H1 (cell line): Measurements from ENCODE around the gene FAM50B. TPM values are rescaled to one million over a fixed set of nuclear protein-coding genes. Genes with fewer than 3 reads are reported as not detected.
A peak's percentile ranks its signal among the peaks of the same experiment; 100 is the strongest.

Experiments used
- CTCF ChIA-PET: fragments of 300-600 bp; sonication (Branson Sonifier 250); formaldehyde crosslinking; loops from one replicate; lab custom pipeline; 2021; ENCODE audit not compliant: partially characterized antibody; lab: Charles Lee
- POLR2A ChIA-PET: fragments of 300-600 bp; sonication (Branson Sonifier 250); formaldehyde crosslinking; loops from one replicate; lab custom pipeline; 2021; ENCODE audit warnings: inconsistent platforms; ENCODE audit not compliant: partially characterized antibody; lab: Charles Lee
- DNase-seq, 2 experiments: peaks; one replicate each; pipeline versions ENCODE4 v3.0.0 to v3.0.0-alpha.2; 2010 to 2022; ENCODE audit warnings: low spot score in 2 of 2, low read depth in 1 of 2, mixed read lengths in 1 of 2
- FAIRE-seq: peaks from 2 replicates; lab custom pipeline; 2011; peaks lifted over from hg19 to GRCh38; lab: Jason Lieb, UNC
- H2AFZ ChIP-seq: 2 replicates; pipeline ENCODE4 v1.8.1; 2012; ENCODE audit warnings: low read length, inconsistent platforms
- H2AK5ac ChIP-seq: 2 replicates; pipeline ENCODE4 v1.6.1; 2013; ENCODE audit warnings: low read depth, low read length
- H2BK120ac ChIP-seq: replicated peaks from 2 replicates; pipeline ENCODE3; 2013; ENCODE audit warnings: low read depth, low read length, inconsistent platforms
- H2BK12ac ChIP-seq: 2 replicates; pipeline ENCODE4 v1.6.1; 2013; ENCODE audit warnings: low read depth, low read length
- H2BK15ac ChIP-seq: 2 replicates; pipeline ENCODE4 v1.6.1; 2013; ENCODE audit warnings: low read length
- H2BK20ac ChIP-seq: 2 replicates; pipeline ENCODE4 v1.6.1; 2013; ENCODE audit warnings: low read length
- H2BK5ac ChIP-seq: 2 replicates; pipeline ENCODE4 v1.6.1; 2013; ENCODE audit warnings: low read depth, low read length
- H3K14ac ChIP-seq: 2 replicates; pipeline ENCODE4 v1.6.1; 2013; ENCODE audit warnings: inconsistent platforms; ENCODE audit not compliant: insufficient read length
- H3K18ac ChIP-seq: 2 replicates; pipeline ENCODE4 v1.6.1; 2013; ENCODE audit warnings: low read length; ENCODE audit errors: extremely low read depth
- H3K23ac ChIP-seq: 2 replicates; pipeline ENCODE4 v1.6.1; 2013; ENCODE audit warnings: inconsistent platforms; ENCODE audit not compliant: insufficient read length
- H3K23me2 ChIP-seq: 2 replicates; pipeline ENCODE4 v1.6.1; 2013; ENCODE audit warnings: low read depth, low read length
- H3K27ac ChIP-seq: 2 replicates; pipeline ENCODE4 v1.6.1; 2011; ENCODE audit warnings: low read depth, low read length, inconsistent platforms
- H3K27me3 ChIP-seq, 4 experiments: replicated peaks in 1 of 4; 1 replicate in 1 of 4; 2 replicates in 3 of 4; pipeline versions ENCODE4 v1.6.1 to v1.8.1; 2011 to 2013; ENCODE audit warnings: low read length in 3 of 4, mild to moderate bottlenecking in 3 of 4, inconsistent platforms in 2 of 4, mixed read lengths in 2 of 4, moderate library complexity in 1 of 4; ENCODE audit not compliant: control insufficient read depth in 3 of 4, insufficient read depth in 3 of 4; ENCODE audit errors: extremely low read depth in 1 of 4
- H3K36me3 ChIP-seq, 4 experiments: 2 replicates each; pipeline versions ENCODE4 v1.6.1 to v1.8.1; 2011 to 2013; ENCODE audit warnings: mild to moderate bottlenecking in 4 of 4, low read length in 3 of 4, moderate library complexity in 2 of 4, control low read depth in 1 of 4, inconsistent platforms in 1 of 4; ENCODE audit not compliant: insufficient read depth in 4 of 4, control insufficient read depth in 2 of 4
- H3K4ac ChIP-seq: replicated peaks from 2 replicates; pipeline ENCODE3; 2013; ENCODE audit warnings: low read length, low read depth, mixed read lengths, inconsistent platforms; ENCODE audit not compliant: insufficient read length
- H3K4me1 ChIP-seq, 4 experiments: replicated peaks in 1 of 4; 1 replicate in 1 of 4; 2 replicates in 3 of 4; pipeline versions ENCODE4 v1.6.1 to v1.8.1; 2011 to 2013; ENCODE audit warnings: low read length in 3 of 4, inconsistent platforms in 2 of 4, mixed read lengths in 1 of 4; ENCODE audit not compliant: insufficient read depth in 4 of 4, control insufficient read depth in 3 of 4
- H3K4me2 ChIP-seq, 2 experiments: 2 replicates each; pipeline versions ENCODE4 v1.6.1 to v1.8.1; 2011 to 2013; ENCODE audit warnings: low read depth in 2 of 2, low read length in 2 of 2, control low read depth in 1 of 2, inconsistent platforms in 1 of 2, mild to moderate bottlenecking in 1 of 2; ENCODE audit not compliant: insufficient read depth in 1 of 2
- H3K4me3 ChIP-seq, 4 experiments: fragments of 200-600, 300-600 bp in 1 of 4; sonication (generic), shearing (Covaris generic), sonication (Bioruptor Twin) in 1 of 4; 2 replicates each; pipeline versions ENCODE4 v1.5.1 to v1.8.1; 2011 to 2016; ENCODE audit warnings: low read length in 4 of 4, low read depth in 3 of 4, control low read depth in 2 of 4, inconsistent platforms in 2 of 4, mild to moderate bottlenecking in 2 of 4, mixed read lengths in 1 of 4, moderate library complexity in 1 of 4; ENCODE audit not compliant: insufficient read depth in 2 of 4; ENCODE audit errors: extremely low read depth in 1 of 4
- H3K56ac ChIP-seq: replicated peaks from 2 replicates; pipeline ENCODE3; 2013; ENCODE audit warnings: low read depth, mild to moderate bottlenecking, mixed read lengths, low read length, inconsistent platforms; ENCODE audit not compliant: insufficient read length
- H3K79me1 ChIP-seq: 2 replicates; pipeline ENCODE4 v1.6.1; 2013; ENCODE audit warnings: low read depth, low read length, control low read depth
- H3K79me2 ChIP-seq, 2 experiments: 2 replicates each; pipeline versions ENCODE4 v1.6.1 to v1.8.1; 2012 to 2013; ENCODE audit warnings: low read length in 2 of 2, mild to moderate bottlenecking in 2 of 2, inconsistent platforms in 1 of 2; ENCODE audit not compliant: insufficient read depth in 2 of 2, control insufficient read depth in 1 of 2
- H3K9ac ChIP-seq, 4 experiments: replicated peaks in 1 of 4; 1 replicate in 1 of 4; 2 replicates in 3 of 4; pipeline versions ENCODE4 v1.6.1 to v1.8.1; 2011 to 2013; ENCODE audit warnings: low read depth in 3 of 4, low read length in 3 of 4, control low read depth in 2 of 4, mild to moderate bottlenecking in 2 of 4, moderate library complexity in 2 of 4, inconsistent platforms in 1 of 4; ENCODE audit errors: extremely low read depth in 1 of 4
- H3K9me3 ChIP-seq, 2 experiments: 2 replicates each; pipeline versions ENCODE4 v1.6.1 to v1.8.1; 2012 to 2013; ENCODE audit warnings: mild to moderate bottlenecking in 2 of 2, moderate library complexity in 2 of 2, control low read depth in 1 of 2, inconsistent platforms in 1 of 2, low read depth in 1 of 2, low read length in 1 of 2, mixed read lengths in 1 of 2; ENCODE audit not compliant: insufficient read depth in 2 of 2
- H4K20me1 ChIP-seq, 2 experiments: replicated peaks in 1 of 2; 2 replicates each; pipeline versions ENCODE3 to v1.8.1; 2011 to 2013; ENCODE audit warnings: inconsistent platforms in 2 of 2, low read length in 2 of 2, mild to moderate bottlenecking in 1 of 2; ENCODE audit not compliant: insufficient read depth in 2 of 2, control insufficient read depth in 1 of 2
- H4K5ac ChIP-seq: 2 replicates; pipeline ENCODE4 v1.6.1; 2013; ENCODE audit warnings: low read length, low read depth, mixed read lengths, inconsistent platforms; ENCODE audit not compliant: insufficient read length
- H4K8ac ChIP-seq: 2 replicates; pipeline ENCODE4 v1.8.0; 2013; ENCODE audit warnings: mild to moderate bottlenecking, moderate library complexity, low read length, inconsistent platforms; ENCODE audit not compliant: insufficient read depth; ENCODE audit errors: extremely low read depth
- H4K91ac ChIP-seq: replicated peaks from 2 replicates; pipeline ENCODE3; 2013; ENCODE audit warnings: low read length, mixed read lengths, inconsistent platforms; ENCODE audit not compliant: insufficient read length
- KDM1A ChIP-seq: fragments of 200-600, 300-600 bp; sonication (generic); IDR thresholded peaks from 2 replicates; pipeline ENCODE4 v1.7.1; 2016; ENCODE audit warnings: mild to moderate bottlenecking, low read length, borderline replicate concordance
- POLR2A ChIP-seq, 2 experiments: IDR thresholded peaks; 1 replicate in 1 of 2; 2 replicates in 1 of 2; pipeline ENCODE4 v1.6.1; 2011; ENCODE audit warnings: low read depth in 2 of 2, low read length in 2 of 2, mild to moderate bottlenecking in 2 of 2; ENCODE audit errors: control extremely low read depth in 1 of 2
- SIX5 ChIP-seq: IDR thresholded peaks from 2 replicates; pipeline ENCODE4 v1.6.1; 2011; ENCODE audit warnings: mild to moderate bottlenecking, low read depth, low read length
- WGBS, 2 experiments: shearing (Covaris generic) in 1 of 2; methylation state at CpG; one replicate each; pipeline versions ENCODE4 v1.1.6 to v1.1.7; 2013 to 2015; ENCODE audit warnings: low lambda C conversion rate in 2 of 2, mixed read lengths in 2 of 2, inconsistent platforms in 1 of 2, low coverage in 1 of 2, missing lambda C conversion rate in 1 of 2; ENCODE audit not compliant: insufficient replicate concordance in 2 of 2, insufficient coverage in 1 of 2, insufficient read length in 1 of 2; ENCODE audit errors: extremely low coverage in 1 of 2, missing lambda C conversion rate in 1 of 2; 5-methylcytosine and 5-hydroxymethylcytosine counted together
- polyA plus RNA-seq, 7 experiments: library from polyadenylated mRNA; depleted of rRNA in 3 of 7; stranded (reverse) in 5 of 7; unstranded in 2 of 7; fragments of >200 nt in 5 of 7; fragments of 200-250 nt in 2 of 7; gene quantifications; 1 replicate in 5 of 7; 2 replicates in 1 of 7; 4 replicates in 1 of 7; pipeline versions ENCODE4 v1.2.1 to v1.2.3, GENCODE V29; 2011 to 2013; ENCODE audit warnings: missing spikeins in 2 of 7, mixed read lengths in 2 of 7
- total RNA-seq: library from RNA; stranded (reverse); fragmentation: NEBNext Ultra II Directional; extraction: Animal tissue kit (Norgen Biotek cat#: 25700); gene quantifications from 2 replicates; pipeline ENCODE4 v1.2.1, GENCODE V29; 2021

The FAM50B gene
- total and polyA plus RNA-seq, 2 of the 8 experiments (the other 6 are each of a cell fraction or from before 2014, with no cell fraction given) = 3.1 to 3.2 TPM

GRCh38 chr6:3895805-3896204 lies 46.6 kb downstream of the FAM50B start:
- DNase-seq (no peak), FAIRE-seq (no peak)
- TF ChIP-seq SIX5 (no peak), POLR2A (IDR thresholded peaks at IDR 0.05; ENCODE audit: control extremely low read depth in 1 of 2, low read depth in 2 of 2, low read length in 2 of 2) (no peak), KDM1A (no peak)
- no peak overlapping the region for H4K91ac ChIP-seq
- H2BK5ac ChIP-seq = no peak overlapping the region
- no peak overlapping the region for H3K9ac ChIP-seq
- no peak overlapping the region for H3K23ac ChIP-seq
- no peaks in the 10 kb centered on the region for H3K36me3 ChIP-seq
- peaks cover 6 to 16% (median 10%) of the 10 kb centered on the region in 4 experiments; a peak in 6 of 7 replicates for H3K4me1 ChIP-seq
- no peak overlapping the region for H2BK15ac ChIP-seq
- no peak overlapping the region for H3K27ac ChIP-seq
- H4K5ac ChIP-seq = no peak overlapping the region
- no peak overlapping the region for H2AK5ac ChIP-seq
- H3K9me3 ChIP-seq = no peaks in the 10 kb centered on the region; a peak in 1 of 4 replicates
- H3K4ac ChIP-seq = no peak overlapping the region
- ChIA-PET POLR2A (interaction anchor here (0.6 to 2.1 kb wide), 4 partner anchors 13 to 610 kb away, joined by 3 to 5 read pairs (median 3); no protein-coding TSS in a partner anchor), CTCF (interaction anchor here (0.7 to 3.7 kb wide), 6 partner anchors 8 to 153 kb away, joined by 3 to 18 read pairs (median 5); partner anchors contain the start of gene FAM50B)
- no peak overlapping the region for H4K8ac ChIP-seq
- no peak overlapping the region for H3K4me3 ChIP-seq
- H3K14ac ChIP-seq = no peak overlapping the region
- H3K79me1 ChIP-seq = no peaks in the 10 kb centered on the region
- H3K4me2 ChIP-seq = no peak overlapping the region
- peak overlapping the region; percentile 7 for H2BK120ac ChIP-seq
- no peak overlapping the region for H3K56ac ChIP-seq
- H3K79me2 ChIP-seq = no peaks in the 10 kb centered on the region; a peak in 1 of 4 replicates
- no peaks in the 10 kb centered on the region; a peak in 2 of 7 replicates for H3K27me3 ChIP-seq
- H3K23me2 ChIP-seq = no peaks in the 10 kb centered on the region
- H2AFZ ChIP-seq = no peak overlapping the region
- no peak overlapping the region for H3K18ac ChIP-seq
- H2BK20ac ChIP-seq = 0 out of 2 replicates have a peak overlapping the region, but pooled peaks have one; percentile 28
- peak overlapping the region; percentile 90; the same call in 1 of the 2 replicates for H2BK12ac ChIP-seq
- WGBS, 2 experiments = 82% methylated on average over 5 of the region's 5 CpGs; no CpG with 5 or more reads in 1 of the 2 experiments
- H4K20me1 ChIP-seq = no peaks in the 10 kb centered on the region
